OCI-LY1 (cell line): ENCODE results near the gene PLOD2.

ENCODE experiments used
- CTCF ChIP-seq: fragments of 200-600 bp; sonication (generic), shearing (Covaris generic); IDR thresholded peaks from 2 replicates; pipeline ENCODE4 v1.5.1; 2017; ENCODE audit warnings: mild to moderate bottlenecking, antibody characterized with exemption, low read length, moderate library complexity, mixed read lengths
- EZH2 ChIP-seq: fragments of 200-600 bp; sonication (generic), shearing (Covaris generic); IDR thresholded peaks from 2 replicates; pipeline ENCODE4 v1.8.0; 2017; ENCODE audit warnings: borderline replicate concordance, mixed run types, mild to moderate bottlenecking, antibody characterized with exemption, low read length, moderate library complexity, mixed read lengths

DNA sequence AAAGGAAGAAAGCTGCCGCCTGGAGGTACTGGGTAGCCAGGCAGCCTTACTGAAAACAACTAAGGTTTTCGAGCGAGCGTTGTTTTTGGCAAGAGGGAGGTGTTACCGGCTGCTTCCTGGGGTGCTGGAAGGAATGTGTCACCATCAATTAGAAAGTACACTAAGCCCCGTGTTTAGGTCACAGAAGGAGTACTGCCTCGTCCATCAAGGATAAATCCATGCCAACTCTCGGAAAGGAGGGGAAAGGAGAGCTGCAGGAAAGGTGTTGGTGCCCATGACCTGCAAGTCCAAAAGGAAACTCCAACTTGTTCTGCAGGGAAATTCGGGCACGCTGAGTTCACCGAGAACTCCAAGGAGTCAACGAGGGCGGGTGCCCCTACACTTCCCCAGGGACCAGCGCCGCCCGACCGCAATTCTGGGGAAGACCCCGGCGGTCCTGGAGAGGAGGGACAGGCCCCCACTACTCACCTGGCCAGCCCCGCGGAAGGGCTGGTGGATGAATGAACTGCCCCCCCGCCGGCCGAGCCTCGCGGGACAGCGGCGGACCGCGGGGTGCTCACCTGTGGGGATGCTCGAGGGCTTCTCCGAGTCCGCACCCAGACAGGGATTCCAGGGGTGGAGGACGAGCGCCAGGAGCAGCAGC, 542 bp downstream of the PLOD2 start:
- TF ChIP-seq EZH2, result no peak
- TF ChIP-seq CTCF, result no peak
